ENCODE results near the gene SORCS2. TPM values are rescaled to one million over a fixed set of nuclear protein-coding genes. Genes with fewer than 3 reads are reported as not detected.

SORCS2 gene
- polyA plus RNA-seq, 1 of the 3 experiments (the other 2 are of a cell fraction): 1.6 TPM

DNA sequence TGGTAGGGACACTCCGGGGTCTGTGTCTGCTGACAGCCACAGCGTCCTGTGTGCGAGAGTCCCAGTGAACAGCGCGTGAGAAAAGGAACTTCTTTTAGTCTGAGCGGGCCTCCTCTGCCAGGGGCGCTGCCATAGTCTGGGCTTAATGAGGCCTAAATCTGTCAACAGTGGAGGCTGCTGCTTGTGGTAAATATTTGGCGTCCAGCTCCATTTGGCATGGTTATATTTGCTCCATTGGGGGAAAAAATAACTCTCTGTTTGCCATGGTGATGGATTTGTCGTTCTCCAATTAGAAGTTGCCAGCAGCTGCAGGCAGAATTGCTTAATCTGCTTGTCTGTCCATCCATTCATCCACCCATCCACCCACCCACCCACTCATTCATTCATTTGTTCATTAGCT lies 313.8 kb downstream of the SORCS2 start:
- no peaks in the 10 kb centered on the region for H3F3A ChIP-seq (replicated peaks; ENCODE audit: insufficient read depth)
- H3K27me3 ChIP-seq (ENCODE audit: insufficient read depth): peaks cover 6% of the 10 kb centered on the region; the same call in 1 of the 2 replicates
- TF ChIP-seq TAF1 (IDR thresholded peaks at IDR 0.05; ENCODE audit: borderline replicate concordance, low read depth, low read length) (no peak), TCF12 (IDR thresholded peaks at IDR 0.05) (no peak), EZH2phosphoT487 (IDR thresholded peaks at IDR 0.05; ENCODE audit: borderline replicate concordance, low read depth) (no peak), RAD21 (IDR thresholded peaks at IDR 0.05; ENCODE audit: low read length) (no peak)
- POLR2A ChIA-PET: no interaction called here
- H3K9ac ChIP-seq: no peak overlapping the region
- no peaks in the 10 kb centered on the region for H3K36me3 ChIP-seq (replicated peaks in 1 of 2; ENCODE audit: control insufficient read depth in 1 of 2, insufficient read depth in 2 of 2, low read length in 1 of 2)
- 92% methylated on average over 9 of the region's 9 CpGs for WGBS (ENCODE audit: low lambda C conversion rate)
- no peaks in the 10 kb centered on the region for H3K9me3 ChIP-seq
- H3K9me2 ChIP-seq: no peaks in the 10 kb centered on the region
- no peak for DNase-seq
- no peak overlapping the region for H3K4me3 ChIP-seq (ENCODE audit: low read depth in 2 of 2, low read length in 1 of 2)
- no peak overlapping the region for H3K4me2 ChIP-seq
- H3K4me1 ChIP-seq (ENCODE audit: control insufficient read depth in 1 of 2, insufficient read depth in 2 of 2, low read depth in 1 of 2, low read length in 1 of 2): peaks cover 0 to 12% of the 10 kb centered on the region in 2 experiments; a peak in 1 of 4 replicates
- H2AFZ ChIP-seq (ENCODE audit: low read depth): no peak overlapping the region
- no peak overlapping the region for H3K27ac ChIP-seq (ENCODE audit: low read depth in 2 of 2, low read length in 1 of 2)
- CTCF ChIA-PET: interaction anchor here (1.7 kb wide), 1 partner anchor 214 kb away, joined by 5 read pairs; no protein-coding TSS in a partner anchor
- no peaks in the 10 kb centered on the region for H3K79me2 ChIP-seq (ENCODE audit: insufficient read depth)
- H4K20me1 ChIP-seq (ENCODE audit: insufficient read depth): no peaks in the 10 kb centered on the region

DNA sequence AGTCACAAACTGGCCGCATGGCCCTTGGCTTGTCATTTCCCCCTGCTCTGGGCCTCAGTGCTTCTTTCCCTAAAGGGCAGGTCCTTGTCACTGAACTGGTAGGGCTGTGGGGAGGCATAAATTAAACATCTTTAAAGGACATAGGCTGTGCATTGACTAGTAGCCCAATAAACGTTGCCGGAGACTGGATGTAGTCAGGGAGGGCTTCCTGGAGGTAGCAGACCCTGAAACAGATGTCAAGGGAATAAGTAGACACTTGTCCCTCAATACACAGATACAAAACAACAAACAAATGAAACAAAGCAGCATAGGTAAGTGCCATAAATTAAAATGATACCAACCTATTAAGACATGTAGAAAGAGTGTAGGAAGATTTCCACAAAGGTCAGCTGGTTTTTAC lies 314.2 kb downstream of the SORCS2 start:
- no peak for TF ChIP-seq SMC3 (IDR thresholded peaks at IDR 0.05; ENCODE audit: low read depth, low read length)
- TF ChIP-seq CHD2 (IDR thresholded peaks at IDR 0.05; ENCODE audit: low read length, partially characterized antibody): no peak
- TF ChIP-seq, protein P1, sequence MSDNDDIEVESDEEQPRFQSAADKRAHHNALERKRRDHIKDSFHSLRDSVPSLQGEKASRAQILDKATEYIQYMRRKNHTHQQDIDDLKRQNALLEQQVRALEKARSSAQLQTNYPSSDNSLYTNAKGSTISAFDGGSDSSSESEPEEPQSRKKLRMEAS (IDR thresholded peaks at IDR 0.05; ENCODE audit: low read depth): no peak
- TF ChIP-seq RAD21 (IDR thresholded peaks at IDR 0.05; ENCODE audit: low read length): no peak
- TF ChIP-seq, protein P2, sequence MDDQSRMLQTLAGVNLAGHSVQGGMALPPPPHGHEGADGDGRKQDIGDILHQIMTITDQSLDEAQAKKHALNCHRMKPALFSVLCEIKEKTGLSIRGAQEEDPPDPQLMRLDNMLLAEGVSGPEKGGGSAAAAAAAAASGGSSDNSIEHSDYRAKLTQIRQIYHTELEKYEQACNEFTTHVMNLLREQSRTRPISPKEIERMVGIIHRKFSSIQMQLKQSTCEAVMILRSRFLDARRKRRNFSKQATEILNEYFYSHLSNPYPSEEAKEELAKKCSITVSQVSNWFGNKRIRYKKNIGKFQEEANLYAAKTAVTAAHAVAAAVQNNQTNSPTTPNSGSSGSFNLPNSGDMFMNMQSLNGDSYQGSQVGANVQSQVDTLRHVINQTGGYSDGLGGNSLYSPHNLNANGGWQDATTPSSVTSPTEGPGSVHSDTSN (IDR thresholded peaks at IDR 0.05): no peak
- TF ChIP-seq NRF1 (IDR thresholded peaks at IDR 0.05; ENCODE audit: low read depth, low read length): no peak
- no peak for TF ChIP-seq JUND (IDR thresholded peaks at IDR 0.05)
- TF ChIP-seq MXI1 (IDR thresholded peaks at IDR 0.05; ENCODE audit: low read depth, low read length): no peak
- no peak for TF ChIP-seq TEAD4 (IDR thresholded peaks at IDR 0.05; ENCODE audit: borderline replicate concordance, insufficient read depth)
- TF ChIP-seq TAF1 (IDR thresholded peaks at IDR 0.05; ENCODE audit: borderline replicate concordance, low read depth, low read length): no peak

More for the DNA sequence above, 314.2 kb downstream of the SORCS2 start:
- DNase-seq: no peak
- no peak overlapping the region for H3K9ac ChIP-seq
- H3K27me3 ChIP-seq (ENCODE audit: insufficient read depth): peaks cover 2% of the 10 kb centered on the region; the same call in 1 of the 2 replicates
- no peaks in the 10 kb centered on the region for H3F3A ChIP-seq (replicated peaks; ENCODE audit: insufficient read depth)
- H3K9me3 ChIP-seq: no peaks in the 10 kb centered on the region
- H3K4me2 ChIP-seq: no peak overlapping the region
- peaks cover 0 to 15% of the 10 kb centered on the region in 2 experiments; a peak in 1 of 4 replicates for H3K4me1 ChIP-seq (ENCODE audit: control insufficient read depth in 1 of 2, insufficient read depth in 2 of 2, low read depth in 1 of 2, low read length in 1 of 2)
- H3K79me2 ChIP-seq (ENCODE audit: insufficient read depth): no peaks in the 10 kb centered on the region
- H3K27ac ChIP-seq (ENCODE audit: low read depth in 2 of 2, low read length in 1 of 2): no peak overlapping the region
- no peaks in the 10 kb centered on the region for H3K9me2 ChIP-seq
- 79% methylated on average over 3 of the region's 3 CpGs for WGBS (ENCODE audit: low lambda C conversion rate)
- ChIA-PET POLR2A (no interaction called here), CTCF (interaction anchor here (1.7 kb wide), 1 partner anchor 214 kb away, joined by 5 read pairs; no protein-coding TSS in a partner anchor)
- no peaks in the 10 kb centered on the region for H4K20me1 ChIP-seq (ENCODE audit: insufficient read depth)
- no peak overlapping the region for H3K4me3 ChIP-seq (ENCODE audit: low read depth in 2 of 2, low read length in 1 of 2)
- no peaks in the 10 kb centered on the region for H3K36me3 ChIP-seq (replicated peaks in 1 of 2; ENCODE audit: control insufficient read depth in 1 of 2, insufficient read depth in 2 of 2, low read length in 1 of 2)
- H2AFZ ChIP-seq (ENCODE audit: low read depth): no peak overlapping the region

Data from SK-N-SH (cell line).